HepG2 (cell line): ENCODE results near the gene SFTPB. TPM values are rescaled to one million over a fixed set of nuclear protein-coding genes. Genes with fewer than 3 reads are reported as not detected.

Experiments
- ATAC-seq: fragments of 200-7000 bp; cut with Tn5 transposase; 3 replicates; pipeline ENCODE4 v1.9.1; 2020; ENCODE audit warnings: mild to moderate bottlenecking, moderate library complexity
- BruUV-seq: library from RNA; stranded (reverse); fragments of 400-500 nt; replicated peaks from 2 replicates; lab custom pipeline; 2021; lab: Mats Ljungman, UMichigan
- CTCF ChIA-PET: fragments of 300-600 bp; formaldehyde crosslinking; extraction: SDS; loops from one replicate; lab custom pipeline; 2021; ENCODE audit warnings: low total read pairs, inconsistent platforms, low intra/inter-chr PET ratio; lab: Yijun Ruan, JAX
- POLR2A ChIA-PET: fragments of 350-600 bp; sonication (Branson Sonifier 250); formaldehyde crosslinking; loops from one replicate; lab custom pipeline; 2020; ENCODE audit warnings: antibody characterized with exemption, inconsistent platforms; lab: Yijun Ruan, JAX
- DNase-seq: peaks from one replicate; pipeline ENCODE4 v3.0.0-alpha.2; 2015; ENCODE audit warnings: low spot score
- FAIRE-seq: peaks from 3 replicates; lab custom pipeline; 2011; peaks lifted over from hg19 to GRCh38; lab: Jason Lieb, UNC
- H2AFZ ChIP-seq: one replicate; pipeline ENCODE4 v1.6.1; 2011; ENCODE audit warnings: low read length, inconsistent platforms
- H3K27ac ChIP-seq: fragments of 300-600 bp; 3 replicates; pipeline ENCODE4 v1.8.0; 2011; ENCODE audit warnings: mixed run types, mild to moderate bottlenecking, mixed read lengths, low read length, inconsistent platforms; ENCODE audit not compliant: insufficient read depth; ENCODE audit errors: extremely low read length
- H3K27me3 ChIP-seq, 2 experiments: fragments of 200-600 bp in 1 of 2; 2 replicates in 1 of 2; 3 replicates in 1 of 2; pipeline versions ENCODE4 v1.6.0 to v1.8.0; 2011; ENCODE audit warnings: low read length in 2 of 2, mild to moderate bottlenecking in 2 of 2, moderate library complexity in 2 of 2, inconsistent platforms in 1 of 2; ENCODE audit not compliant: insufficient read depth in 2 of 2, control insufficient read depth in 1 of 2
- H3K36me3 ChIP-seq, 2 experiments: fragments of 200-600 bp in 1 of 2; replicated peaks in 1 of 2; 2 replicates in 1 of 2; 3 replicates in 1 of 2; pipeline versions ENCODE4 v1.5.1 to v1.8.0; 2011; ENCODE audit warnings: low read length in 2 of 2, inconsistent platforms in 1 of 2; ENCODE audit not compliant: insufficient read depth in 2 of 2, control insufficient read depth in 1 of 2
- H3K4me1 ChIP-seq: 2 replicates; pipeline ENCODE4 v1.5.1; 2012; ENCODE audit warnings: low read length, inconsistent platforms; ENCODE audit not compliant: insufficient read depth
- H3K4me2 ChIP-seq: 2 replicates; pipeline ENCODE4 v1.6.0; 2011; ENCODE audit warnings: low read depth, low read length, inconsistent platforms
- H3K4me3 ChIP-seq, 3 experiments: fragments of 200-600 bp in 1 of 3; sonication (generic), shearing (Covaris generic) in 1 of 3; replicated peaks in 1 of 3; 2 replicates each; pipeline ENCODE4 v1.5.1; 2011 to 2016; ENCODE audit warnings: low read length in 3 of 3, inconsistent platforms in 2 of 3, low read depth in 2 of 3, mild to moderate bottlenecking in 2 of 3, control low read depth in 1 of 3, mixed read lengths in 1 of 3; ENCODE audit not compliant: insufficient read depth in 1 of 3
- H3K79me2 ChIP-seq: one replicate; pipeline ENCODE4 v1.6.1; 2011; ENCODE audit warnings: low read length, inconsistent platforms; ENCODE audit not compliant: insufficient read depth
- H3K9ac ChIP-seq: 2 replicates; pipeline ENCODE4 v1.6.0; 2011; ENCODE audit warnings: mild to moderate bottlenecking, low read depth, low read length, inconsistent platforms; ENCODE audit not compliant: insufficient read depth
- H3K9me3 ChIP-seq: 2 replicates; pipeline ENCODE4 v1.5.1; 2012; ENCODE audit warnings: mild to moderate bottlenecking, low read length
- H4K20me1 ChIP-seq: 2 replicates; pipeline ENCODE4 v1.6.0; 2011; ENCODE audit warnings: inconsistent platforms, mild to moderate bottlenecking, low read length, moderate library complexity; ENCODE audit not compliant: insufficient read depth
- ZBTB33 ChIP-seq: sonication (generic); formaldehyde crosslinking; IDR thresholded peaks from 2 replicates; pipeline ENCODE4 v1.4.0; 2020; ENCODE audit warnings: missing genetic modification reagents
- ZFP41 ChIP-seq: sonication (generic); formaldehyde crosslinking; IDR thresholded peaks from 2 replicates; pipeline ENCODE4 v1.4.0; 2020; ENCODE audit warnings: mild to moderate bottlenecking, missing genetic modification reagents, borderline replicate concordance
- ZNF136 ChIP-seq: sonication (generic); formaldehyde crosslinking; IDR thresholded peaks from 2 replicates; pipeline ENCODE4 v1.8.1; 2022; ENCODE audit warnings: low read depth, mild to moderate bottlenecking, moderate library complexity, missing genetic modification reagents
- ZNF616 ChIP-seq: sonication (generic); formaldehyde crosslinking; IDR thresholded peaks from 2 replicates; pipeline ENCODE4 v1.5.0; 2020; ENCODE audit warnings: low read depth, mild to moderate bottlenecking, missing genetic modification reagents
- WGBS: methylation state at CpG from one replicate; pipeline ENCODE4 v1.1.6; 2017; ENCODE audit warnings: low lambda C conversion rate; 5-methylcytosine and 5-hydroxymethylcytosine counted together
- in situ Hi-C: cut with HindIII; loops from 2 replicates; pipeline ENCODE4 v1.10.0; 2017; ENCODE audit warnings: low pct_unique_long_range_greater_than_20kb; ENCODE audit not compliant: extremely low pct_ligation_motif_present
- intact Hi-C: fragments of 100-400 bp; cut with micrococcal nuclease; formaldehyde crosslinking; loops from one replicate; pipeline ENCODE4 v1.10.0; 2022; ENCODE audit not compliant: unreplicated experiment
- polyA plus RNA-seq, 8 experiments: library from polyadenylated mRNA; depleted of rRNA in 3 of 8; stranded (reverse) in 7 of 8; unstranded in 1 of 8; fragments of >200 nt; fragmentation: Illumina TruSeq in 4 of 8; extraction: Trizol in 4 of 8; gene quantifications; 2 replicates each; pipeline versions ENCODE4 v1.2.1 to v1.2.3, GENCODE V29; 2011 to 2016; ENCODE audit warnings: low read depth in 4 of 8, missing spikeins in 1 of 8, mixed read lengths in 1 of 8; ENCODE audit not compliant: insufficient read depth in 1 of 8
- total RNA-seq, 5 experiments: library from RNA; depleted of rRNA; stranded (reverse); fragments of >200 nt; fragmentation: Illumina TruSeq; extraction: Trizol; gene quantifications; 2 replicates each; pipeline ENCODE4 v1.2.3, GENCODE V29; 2016; ENCODE audit warnings: low read depth in 1 of 5

Gene SFTPB
- total and polyA plus RNA-seq, 2 of the 13 experiments (the other 11 are each of a cell fraction or from before 2014, with no cell fraction given): not detected

GRCh38 chr2:85663594-85664565 lies 4.1 kb downstream of the SFTPB start:
- Histone ChIP-seq H3K9me3 (no peaks in the 10 kb centered on the region), H3K36me3 (no peaks in the 10 kb centered on the region), H3K27me3 (peaks cover 0 to 19% of the 10 kb centered on the region in 2 experiments; a peak in 3 of 5 replicates), H2AFZ (no peak overlapping the region), H3K9ac (no peak overlapping the region), H3K4me2 (no peak overlapping the region), H3K79me2 (no peaks in the 10 kb centered on the region), H3K4me1 (peaks cover 25% of the 10 kb centered on the region), H3K27ac (no peak overlapping the region), H3K4me3 (no peak overlapping the region), H4K20me1 (no peaks in the 10 kb centered on the region)
- intact Hi-C loops (no loop called here), in situ Hi-C loops (no loop called here)
- ATAC-seq: no peak
- ChIA-PET POLR2A (no interaction called here), CTCF (no interaction called here)
- TF ChIP-seq ZNF616 (CRISPR knock-in tag) (no peak), ZFP41 (CRISPR knock-in tag) (no peak), ZBTB33 (CRISPR knock-in tag) (peak; percentile 82), ZNF136 (CRISPR knock-in tag) (no peak)
- WGBS: 89% methylated on average over 22 of the region's 23 CpGs
- no peak for FAIRE-seq
- no peak for DNase-seq
- BruUV-seq: no TSS peak
